ENCODE results near the gene ITSN2. TPM values are rescaled to one million over a fixed set of nuclear protein-coding genes. Genes with fewer than 3 reads are reported as not detected.

ITSN2 gene
- total and polyA plus RNA-seq, 2 of the 8 experiments (the other 6 are each of a cell fraction or from before 2014, with no cell fraction given): 9.3 to 17.0 TPM

GRCh38 chr2:24285484-24286152 is 74.7 kb downstream of the ITSN2 start:
- Histone ChIP-seq H3K79me2 (ENCODE audit: control insufficient read depth in 1 of 2, insufficient read depth in 2 of 2, low read length in 2 of 2) (no peaks in the 10 kb centered on the region), H2AFZ (ENCODE audit: low read length) (no peak overlapping the region), H3K9me3 (ENCODE audit: insufficient read depth in 2 of 2, low read depth in 1 of 2, low read length in 1 of 2) (no peaks in the 10 kb centered on the region), H4K20me1 (replicated peaks in 1 of 2; ENCODE audit: control insufficient read depth in 1 of 2, insufficient read depth in 2 of 2, low read length in 2 of 2) (no peaks in the 10 kb centered on the region), H3K79me1 (ENCODE audit: low read depth, low read length) (no peaks in the 10 kb centered on the region), H3K4me1 (replicated peaks in 1 of 4; ENCODE audit: control insufficient read depth in 3 of 4, insufficient read depth in 4 of 4, low read length in 3 of 4) (no peaks in the 10 kb centered on the region), H2BK12ac (ENCODE audit: low read depth, low read length) (no peak overlapping the region), H3K56ac (replicated peaks; ENCODE audit: insufficient read length, low read depth, low read length) (no peak overlapping the region), H4K5ac (ENCODE audit: insufficient read length, low read depth, low read length) (no peak overlapping the region), H3K27me3 (replicated peaks in 1 of 4; ENCODE audit: control insufficient read depth in 3 of 4, extremely low read depth in 1 of 4, insufficient read depth in 3 of 4, low read length in 3 of 4) (no peaks in the 10 kb centered on the region), H2BK120ac (replicated peaks; ENCODE audit: low read depth, low read length) (no peak overlapping the region), H2BK15ac (ENCODE audit: low read length) (no peak overlapping the region), H3K27ac (ENCODE audit: low read depth, low read length) (no peak overlapping the region), H2BK20ac (ENCODE audit: low read length) (no peak overlapping the region), H3K14ac (ENCODE audit: insufficient read length) (no peak overlapping the region), H4K91ac (replicated peaks; ENCODE audit: insufficient read length, low read length) (no peak overlapping the region), H3K18ac (ENCODE audit: extremely low read depth, low read length) (no peak overlapping the region), H3K23ac (ENCODE audit: insufficient read length) (no peak overlapping the region), H4K8ac (ENCODE audit: extremely low read depth, insufficient read depth, low read length) (no peak overlapping the region), H3K4ac (replicated peaks; ENCODE audit: insufficient read length, low read depth, low read length) (no peak overlapping the region), H2AK5ac (ENCODE audit: low read depth, low read length) (no peak overlapping the region), H3K9ac (replicated peaks in 1 of 4; ENCODE audit: extremely low read depth in 1 of 4, low read depth in 3 of 4, low read length in 3 of 4) (no peak overlapping the region), H3K4me2 (ENCODE audit: insufficient read depth in 1 of 2, low read depth in 2 of 2, low read length in 2 of 2) (no peak overlapping the region), H3K36me3 (ENCODE audit: control insufficient read depth in 2 of 4, insufficient read depth in 4 of 4, low read length in 3 of 4) (no peaks in the 10 kb centered on the region), H3K4me3 (ENCODE audit: extremely low read depth in 1 of 4, insufficient read depth in 2 of 4, low read depth in 3 of 4, low read length in 4 of 4) (no peak overlapping the region), H3K23me2 (ENCODE audit: low read depth, low read length) (no peaks in the 10 kb centered on the region), H2BK5ac (ENCODE audit: low read depth, low read length) (no peak overlapping the region)
- DNase-seq (ENCODE audit: low read depth in 1 of 2, low spot score in 2 of 2) (no peak), FAIRE-seq (no peak)
- CTCF ChIA-PET (ENCODE audit: partially characterized antibody): interaction anchor here (0.5 to 1.8 kb wide), 3 partner anchors 9 to 124 kb away, joined by 3 to 4 read pairs (median 3); no protein-coding TSS in a partner anchor
- TF ChIP-seq USF2 (IDR thresholded peaks at IDR 0.05; ENCODE audit: low read length): no peak
- TF ChIP-seq JUN (IDR thresholded peaks at IDR 0.05; ENCODE audit: low read depth, low read length): no peak
- no peak for TF ChIP-seq KDM5A (IDR thresholded peaks at IDR 0.05; ENCODE audit: low read length)
- no peak for TF ChIP-seq BCL11A (IDR thresholded peaks at IDR 0.05; ENCODE audit: low read depth in 2 of 2, low read length in 2 of 2)
- 91% methylated on average over 2 of the region's 2 CpGs; no CpG with 5 or more reads in 1 of the 2 experiments for WGBS, 2 experiments (ENCODE audit: extremely low coverage in 1 of 2, insufficient coverage in 1 of 2, insufficient read length in 1 of 2, insufficient replicate concordance in 2 of 2, low coverage in 1 of 2, low lambda C conversion rate in 2 of 2, missing lambda C conversion rate in 1 of 2)
- POLR2A ChIA-PET (ENCODE audit: partially characterized antibody): no interaction called here

Data from H1 (cell line).